SK-N-SH (cell line): ENCODE data around the gene ADD3. TPM values are rescaled to one million over a fixed set of nuclear protein-coding genes. Genes with fewer than 3 reads are reported as not detected.

Source experiments
- CTCF ChIA-PET: fragments of 300-600, 350-600 bp; formaldehyde crosslinking; extraction: SDS; loops from one replicate; lab custom pipeline; 2021; lab: Yijun Ruan, JAX
- POLR2A ChIA-PET: fragments of 350-600 bp; sonication (Branson Sonifier 250); formaldehyde crosslinking; extraction: SDS; loops from one replicate; lab custom pipeline; 2020; ENCODE audit warnings: antibody characterized with exemption, inconsistent platforms; lab: Yijun Ruan, JAX
- DNase-seq: peaks from one replicate; pipeline ENCODE4 v3.0.0; 2012
- H2AFZ ChIP-seq: fragments of 200-600 bp; sonication (generic); 2 replicates; pipeline ENCODE4 v1.8.1; 2016; ENCODE audit warnings: antibody characterized with exemption, mild to moderate bottlenecking, low read depth
- H3F3A ChIP-seq: fragments of 200-600 bp; sonication (generic); replicated peaks from 2 replicates; pipeline ENCODE3; 2016; ENCODE audit warnings: antibody characterized with exemption, mild to moderate bottlenecking; ENCODE audit not compliant: insufficient read depth
- H3K27ac ChIP-seq, 2 experiments: fragments of 200-500 bp in 1 of 2; fragments of 200-600 bp in 1 of 2; sonication (Bioruptor generic) in 1 of 2; sonication (generic), shearing (Covaris generic) in 1 of 2; 2 replicates each; pipeline versions ENCODE4 v1.5.1 to v1.6.1; 2014 to 2016; ENCODE audit warnings: low read depth in 2 of 2, inconsistent platforms in 1 of 2, low read length in 1 of 2, mild to moderate bottlenecking in 1 of 2, mixed read lengths in 1 of 2
- H3K27me3 ChIP-seq: fragments of 200-600 bp; sonication (generic), shearing (Covaris generic); 2 replicates; pipeline ENCODE4 v1.6.1; 2016; ENCODE audit warnings: mixed run types; ENCODE audit not compliant: insufficient read depth
- H3K36me3 ChIP-seq, 2 experiments: fragments of 200-500 bp in 1 of 2; fragments of 200-600 bp in 1 of 2; sonication (Bioruptor generic) in 1 of 2; sonication (generic) in 1 of 2; replicated peaks in 1 of 2; 2 replicates each; pipeline versions ENCODE3 to v1.5.1; 2014 to 2016; ENCODE audit warnings: low read length in 1 of 2, mild to moderate bottlenecking in 1 of 2; ENCODE audit not compliant: insufficient read depth in 2 of 2, control insufficient read depth in 1 of 2
- H3K4me1 ChIP-seq, 2 experiments: fragments of 200-500 bp in 1 of 2; fragments of 200-600 bp in 1 of 2; sonication (Bioruptor generic) in 1 of 2; sonication (generic), shearing (Covaris generic) in 1 of 2; 2 replicates each; pipeline versions ENCODE4 v1.5.1 to v1.6.1; 2014 to 2016; ENCODE audit warnings: low read depth in 1 of 2, low read length in 1 of 2, mixed run types in 1 of 2; ENCODE audit not compliant: insufficient read depth in 2 of 2, control insufficient read depth in 1 of 2
- H3K4me2 ChIP-seq: fragments of 200-600 bp; sonication (generic), shearing (Covaris generic); 2 replicates; pipeline ENCODE4 v1.6.1; 2017; ENCODE audit warnings: mixed run types
- H3K4me3 ChIP-seq, 2 experiments: fragments of 200-500 bp in 1 of 2; fragments of 200-600 bp in 1 of 2; sonication (Bioruptor generic) in 1 of 2; sonication (generic), shearing (Covaris generic) in 1 of 2; 2 replicates each; pipeline versions ENCODE4 v1.5.1 to v1.8.1; 2014 to 2016; ENCODE audit warnings: low read depth in 2 of 2, inconsistent platforms in 1 of 2, low read length in 1 of 2, mild to moderate bottlenecking in 1 of 2, mixed read lengths in 1 of 2, moderate library complexity in 1 of 2
- H3K79me2 ChIP-seq: fragments of 200-600 bp; sonication (generic); 2 replicates; pipeline ENCODE4 v1.8.1; 2017; ENCODE audit warnings: mild to moderate bottlenecking; ENCODE audit not compliant: insufficient read depth
- H3K9ac ChIP-seq: fragments of 200-600 bp; sonication (generic); 2 replicates; pipeline ENCODE4 v1.6.1; 2017; ENCODE audit warnings: mixed run types
- H3K9me2 ChIP-seq: fragments of 200-600 bp; sonication (generic); 2 replicates; pipeline ENCODE4 v1.6.1; 2017; ENCODE audit warnings: mixed run types
- H3K9me3 ChIP-seq: fragments of 200-600 bp; sonication (generic); 2 replicates; pipeline ENCODE4 v1.6.1; 2017; ENCODE audit warnings: mixed run types, mild to moderate bottlenecking, moderate library complexity
- H4K20me1 ChIP-seq: fragments of 200-600 bp; sonication (generic); 2 replicates; pipeline ENCODE4 v1.6.1; 2017; ENCODE audit warnings: mild to moderate bottlenecking, mixed run types; ENCODE audit not compliant: insufficient read depth
- CHD2 ChIP-seq: fragments of 150-350 bp; IDR thresholded peaks from 2 replicates; pipeline ENCODE4 v1.6.1; 2018; ENCODE audit warnings: low read length; ENCODE audit not compliant: partially characterized antibody
- ELF1 ChIP-seq: IDR thresholded peaks from 2 replicates; pipeline ENCODE4 v1.4.0; 2012
- FOSL2 ChIP-seq: IDR thresholded peaks from 2 replicates; pipeline ENCODE4 v1.4.0; 2012; ENCODE audit warnings: low read depth, mild to moderate bottlenecking, moderate library complexity, borderline replicate concordance
- GABPA ChIP-seq: IDR thresholded peaks from 2 replicates; pipeline ENCODE4 v1.4.0; 2012; ENCODE audit warnings: low read depth, mild to moderate bottlenecking
- JUND ChIP-seq: IDR thresholded peaks from 2 replicates; pipeline ENCODE4 v1.4.0; 2012
- MAX ChIP-seq: IDR thresholded peaks from 2 replicates; pipeline ENCODE4 v1.4.0; 2012; ENCODE audit warnings: low read depth
- MXI1 ChIP-seq: IDR thresholded peaks from 2 replicates; pipeline ENCODE4 v1.6.1; 2012; ENCODE audit warnings: mild to moderate bottlenecking, low read depth, low read length, improper control_type of control experiment
- POLR2AphosphoS5 ChIP-seq: IDR thresholded peaks from 2 replicates; pipeline ENCODE4 v1.6.1; 2012; ENCODE audit warnings: low read depth, low read length
- RAD21 ChIP-seq: IDR thresholded peaks from 2 replicates; pipeline ENCODE4 v1.6.1; 2012; ENCODE audit warnings: mild to moderate bottlenecking, low read length
- RFX5 ChIP-seq: IDR thresholded peaks from 2 replicates; pipeline ENCODE4 v1.6.1; 2012; ENCODE audit warnings: mild to moderate bottlenecking, improper control_type of control experiment, low read length
- SIN3A ChIP-seq: IDR thresholded peaks from 2 replicates; pipeline ENCODE4 v1.6.1; 2012; ENCODE audit warnings: low read depth, mild to moderate bottlenecking, low read length, moderate library complexity, borderline replicate concordance
- TAF1 ChIP-seq: IDR thresholded peaks from 2 replicates; pipeline ENCODE4 v1.6.1; 2012; ENCODE audit warnings: low read depth, mild to moderate bottlenecking, low read length, moderate library complexity, borderline replicate concordance
- TCF12 ChIP-seq: IDR thresholded peaks from 2 replicates; pipeline ENCODE4 v1.4.0; 2012
- TEAD4 ChIP-seq: IDR thresholded peaks from 2 replicates; pipeline ENCODE4 v1.4.0; 2012; ENCODE audit warnings: mild to moderate bottlenecking, borderline replicate concordance; ENCODE audit not compliant: insufficient read depth
- WGBS: methylation state at CpG from one replicate; pipeline ENCODE4 v1.1.6; 2017; ENCODE audit warnings: low lambda C conversion rate; 5-methylcytosine and 5-hydroxymethylcytosine counted together
- polyA plus RNA-seq, 3 experiments: library from polyadenylated mRNA; depleted of rRNA; stranded (reverse); fragments of >200 nt; gene quantifications; 2 replicates each; pipeline ENCODE4 v1.2.3, GENCODE V29; 2012
- TF ChIP-seq, protein P1 (sequence below): IDR thresholded peaks from 2 replicates; pipeline ENCODE4 v1.4.0; 2012; ENCODE audit warnings: low read depth, borderline replicate concordance
- TF ChIP-seq, protein P2 (sequence below): IDR thresholded peaks from 2 replicates; pipeline ENCODE4 v1.4.0; 2012; ENCODE audit warnings: low read depth, borderline replicate concordance
- TF ChIP-seq, protein P3 (sequence below): fragments of 150-350 bp; IDR thresholded peaks from 2 replicates; pipeline ENCODE4 v1.6.1; 2016; ENCODE audit warnings: mild to moderate bottlenecking, low read depth, low read length
- TF ChIP-seq, protein P4 (sequence below): IDR thresholded peaks from 2 replicates; pipeline ENCODE4; 2012
- TF ChIP-seq, protein P5 (sequence below): IDR thresholded peaks from 2 replicates; pipeline ENCODE4 v1.6.1; 2012; ENCODE audit warnings: mild to moderate bottlenecking, low read depth, low read length, moderate library complexity

ADD3 gene
- polyA plus RNA-seq, 1 of the 3 experiments (the other 2 are of a cell fraction) = 27.6 TPM

- Histone ChIP-seq H3K36me3 (peaks cover 0 to 14% of the 10 kb centered on the region in 2 experiments), H3K27me3 (no peaks in the 10 kb centered on the region), H3K27ac (no peak overlapping the region), H3K4me1 (peaks cover 4 to 25% of the 10 kb centered on the region in 2 experiments; a peak in 3 of 4 replicates), H3K4me2 (no peak overlapping the region), H3K9ac (no peak overlapping the region), H3K79me2 (peaks cover 40% of the 10 kb centered on the region), H3F3A (peaks cover 8% of the 10 kb centered on the region), H3K4me3 (no peak overlapping the region)
- WGBS = 98% methylated on average over 2 of the region's 2 CpGs
- CTCF ChIA-PET = interaction anchor here (0.7 kb wide), 1 partner anchor 43 kb away, joined by 3 read pairs; no protein-coding TSS in a partner anchor
- TF ChIP-seq JUND = no peak
- TF ChIP-seq, protein P1, sequence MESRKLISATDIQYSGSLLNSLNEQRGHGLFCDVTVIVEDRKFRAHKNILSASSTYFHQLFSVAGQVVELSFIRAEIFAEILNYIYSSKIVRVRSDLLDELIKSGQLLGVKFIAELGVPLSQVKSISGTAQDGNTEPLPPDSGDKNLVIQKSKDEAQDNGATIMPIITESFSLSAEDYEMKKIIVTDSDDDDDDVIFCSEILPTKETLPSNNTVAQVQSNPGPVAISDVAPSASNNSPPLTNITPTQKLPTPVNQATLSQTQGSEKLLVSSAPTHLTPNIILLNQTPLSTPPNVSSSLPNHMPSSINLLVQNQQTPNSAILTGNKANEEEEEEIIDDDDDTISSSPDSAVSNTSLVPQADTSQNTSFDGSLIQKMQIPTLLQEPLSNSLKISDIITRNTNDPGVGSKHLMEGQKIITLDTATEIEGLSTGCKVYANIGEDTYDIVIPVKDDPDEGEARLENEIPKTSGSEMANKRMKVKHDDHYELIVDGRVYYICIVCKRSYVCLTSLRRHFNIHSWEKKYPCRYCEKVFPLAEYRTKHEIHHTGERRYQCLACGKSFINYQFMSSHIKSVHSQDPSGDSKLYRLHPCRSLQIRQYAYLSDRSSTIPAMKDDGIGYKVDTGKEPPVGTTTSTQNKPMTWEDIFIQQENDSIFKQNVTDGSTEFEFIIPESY = no peak
- no peak for TF ChIP-seq RFX5
- no peak for TF ChIP-seq TCF12
- no peak for TF ChIP-seq ELF1
- TF ChIP-seq SIN3A = no peak
- no peak for TF ChIP-seq FOSL2
- TF ChIP-seq, protein P2, sequence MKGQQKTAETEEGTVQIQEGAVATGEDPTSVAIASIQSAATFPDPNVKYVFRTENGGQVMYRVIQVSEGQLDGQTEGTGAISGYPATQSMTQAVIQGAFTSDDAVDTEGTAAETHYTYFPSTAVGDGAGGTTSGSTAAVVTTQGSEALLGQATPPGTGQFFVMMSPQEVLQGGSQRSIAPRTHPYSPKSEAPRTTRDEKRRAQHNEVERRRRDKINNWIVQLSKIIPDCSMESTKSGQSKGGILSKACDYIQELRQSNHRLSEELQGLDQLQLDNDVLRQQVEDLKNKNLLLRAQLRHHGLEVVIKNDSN = no peak
- TF ChIP-seq POLR2AphosphoS5 = no peak
- TF ChIP-seq GABPA = no peak
- TF ChIP-seq, protein P3, sequence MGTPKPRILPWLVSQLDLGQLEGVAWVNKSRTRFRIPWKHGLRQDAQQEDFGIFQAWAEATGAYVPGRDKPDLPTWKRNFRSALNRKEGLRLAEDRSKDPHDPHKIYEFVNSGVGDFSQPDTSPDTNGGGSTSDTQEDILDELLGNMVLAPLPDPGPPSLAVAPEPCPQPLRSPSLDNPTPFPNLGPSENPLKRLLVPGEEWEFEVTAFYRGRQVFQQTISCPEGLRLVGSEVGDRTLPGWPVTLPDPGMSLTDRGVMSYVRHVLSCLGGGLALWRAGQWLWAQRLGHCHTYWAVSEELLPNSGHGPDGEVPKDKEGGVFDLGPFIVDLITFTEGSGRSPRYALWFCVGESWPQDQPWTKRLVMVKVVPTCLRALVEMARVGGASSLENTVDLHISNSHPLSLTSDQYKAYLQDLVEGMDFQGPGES = no peak
- TF ChIP-seq CHD2 = no peak
- no peak for TF ChIP-seq TEAD4
- TF ChIP-seq MAX = no peak
- TF ChIP-seq TAF1 = no peak
- TF ChIP-seq, all 33 proteins: peak for 0
- POLR2A ChIA-PET = no interaction called here
- Histone ChIP-seq H2AFZ (no peak overlapping the region), H3K9me3 (no peaks in the 10 kb centered on the region), H3K9me2 (no peaks in the 10 kb centered on the region), H4K20me1 (no peaks in the 10 kb centered on the region)
- DNase-seq = no peak
These were observed 43.7 kb downstream of the ADD3 start for GRCh38 chr10:110051487-110051886.

DNA sequence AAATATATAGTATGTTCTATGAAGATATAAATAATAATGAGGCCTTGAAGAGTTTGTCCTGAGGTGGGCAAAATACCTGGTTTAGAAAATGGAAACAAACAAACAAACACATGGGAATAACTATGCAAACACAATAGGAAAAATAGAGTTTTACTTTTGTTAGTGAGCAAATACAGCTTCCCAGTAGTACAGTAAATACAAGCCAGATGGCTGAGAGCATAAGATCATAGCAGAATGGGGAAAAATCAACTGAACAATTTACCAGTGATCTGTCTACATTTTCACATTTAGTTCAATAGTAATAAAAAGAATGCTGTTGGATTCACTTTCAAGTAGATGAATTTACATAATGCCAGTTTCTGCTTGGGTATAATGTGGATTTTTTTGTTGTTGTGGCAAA lies 45.1 kb downstream of the ADD3 start:
- Histone ChIP-seq H4K20me1 (no peaks in the 10 kb centered on the region), H3K27me3 (no peaks in the 10 kb centered on the region), H3K4me2 (0 out of 2 replicates have a peak overlapping the region, but pooled peaks have one; percentile 5), H3K4me1 (peaks cover 6 to 37% of the 10 kb centered on the region in 2 experiments), H3K9me2 (no peaks in the 10 kb centered on the region), H3K9ac (no peak overlapping the region), H2AFZ (no peak overlapping the region), H3K4me3 (no peak overlapping the region), H3K9me3 (no peaks in the 10 kb centered on the region), H3F3A (peaks cover 22% of the 10 kb centered on the region), H3K79me2 (peaks cover 40% of the 10 kb centered on the region), H3K27ac (no peak overlapping the region), H3K36me3 (peaks cover 0 to 7% of the 10 kb centered on the region in 2 experiments)
- POLR2A ChIA-PET = no interaction called here
- CTCF ChIA-PET = interaction anchor here (1.5 kb wide), 1 partner anchor 169 kb away, joined by 8 read pairs; no protein-coding TSS in a partner anchor
- DNase-seq = no peak
- no peak for TF ChIP-seq MAX
- no peak for TF ChIP-seq POLR2AphosphoS5
- TF ChIP-seq MXI1 = no peak
- TF ChIP-seq RAD21 = no peak
- TF ChIP-seq ELF1 = no peak
- TF ChIP-seq, protein P4, sequence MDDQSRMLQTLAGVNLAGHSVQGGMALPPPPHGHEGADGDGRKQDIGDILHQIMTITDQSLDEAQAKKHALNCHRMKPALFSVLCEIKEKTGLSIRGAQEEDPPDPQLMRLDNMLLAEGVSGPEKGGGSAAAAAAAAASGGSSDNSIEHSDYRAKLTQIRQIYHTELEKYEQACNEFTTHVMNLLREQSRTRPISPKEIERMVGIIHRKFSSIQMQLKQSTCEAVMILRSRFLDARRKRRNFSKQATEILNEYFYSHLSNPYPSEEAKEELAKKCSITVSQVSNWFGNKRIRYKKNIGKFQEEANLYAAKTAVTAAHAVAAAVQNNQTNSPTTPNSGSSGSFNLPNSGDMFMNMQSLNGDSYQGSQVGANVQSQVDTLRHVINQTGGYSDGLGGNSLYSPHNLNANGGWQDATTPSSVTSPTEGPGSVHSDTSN = no peak
- TF ChIP-seq, protein P5, sequence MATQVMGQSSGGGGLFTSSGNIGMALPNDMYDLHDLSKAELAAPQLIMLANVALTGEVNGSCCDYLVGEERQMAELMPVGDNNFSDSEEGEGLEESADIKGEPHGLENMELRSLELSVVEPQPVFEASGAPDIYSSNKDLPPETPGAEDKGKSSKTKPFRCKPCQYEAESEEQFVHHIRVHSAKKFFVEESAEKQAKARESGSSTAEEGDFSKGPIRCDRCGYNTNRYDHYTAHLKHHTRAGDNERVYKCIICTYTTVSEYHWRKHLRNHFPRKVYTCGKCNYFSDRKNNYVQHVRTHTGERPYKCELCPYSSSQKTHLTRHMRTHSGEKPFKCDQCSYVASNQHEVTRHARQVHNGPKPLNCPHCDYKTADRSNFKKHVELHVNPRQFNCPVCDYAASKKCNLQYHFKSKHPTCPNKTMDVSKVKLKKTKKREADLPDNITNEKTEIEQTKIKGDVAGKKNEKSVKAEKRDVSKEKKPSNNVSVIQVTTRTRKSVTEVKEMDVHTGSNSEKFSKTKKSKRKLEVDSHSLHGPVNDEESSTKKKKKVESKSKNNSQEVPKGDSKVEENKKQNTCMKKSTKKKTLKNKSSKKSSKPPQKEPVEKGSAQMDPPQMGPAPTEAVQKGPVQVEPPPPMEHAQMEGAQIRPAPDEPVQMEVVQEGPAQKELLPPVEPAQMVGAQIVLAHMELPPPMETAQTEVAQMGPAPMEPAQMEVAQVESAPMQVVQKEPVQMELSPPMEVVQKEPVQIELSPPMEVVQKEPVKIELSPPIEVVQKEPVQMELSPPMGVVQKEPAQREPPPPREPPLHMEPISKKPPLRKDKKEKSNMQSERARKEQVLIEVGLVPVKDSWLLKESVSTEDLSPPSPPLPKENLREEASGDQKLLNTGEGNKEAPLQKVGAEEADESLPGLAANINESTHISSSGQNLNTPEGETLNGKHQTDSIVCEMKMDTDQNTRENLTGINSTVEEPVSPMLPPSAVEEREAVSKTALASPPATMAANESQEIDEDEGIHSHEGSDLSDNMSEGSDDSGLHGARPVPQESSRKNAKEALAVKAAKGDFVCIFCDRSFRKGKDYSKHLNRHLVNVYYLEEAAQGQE = no peak
- no peak for TF ChIP-seq CHD2
